ENCODE data around the gene TENM4.

TENM4 gene

DNA sequence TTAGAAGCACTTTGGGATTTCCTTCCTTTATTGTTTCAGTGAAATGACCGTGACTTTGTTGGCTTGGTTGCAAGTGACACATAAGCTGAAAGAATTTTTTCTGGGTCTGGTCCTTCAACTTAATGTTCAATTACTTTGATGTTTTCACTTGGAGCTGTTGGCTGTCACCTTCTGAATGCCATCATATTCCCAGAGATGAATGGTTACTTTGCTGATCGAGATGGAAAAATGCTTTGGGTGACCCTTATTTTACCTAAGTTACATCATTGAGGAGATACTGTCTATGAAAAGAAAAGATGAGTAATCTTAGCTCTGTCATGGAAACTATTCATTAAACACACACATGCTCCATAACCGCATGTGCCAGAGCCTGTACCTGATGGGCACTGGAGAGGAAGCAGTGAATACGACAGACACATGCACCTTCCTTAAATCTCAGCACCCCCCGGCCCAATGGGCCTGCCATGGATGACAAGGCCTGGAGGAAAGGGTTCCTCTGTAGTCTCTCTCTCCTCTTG lies 76.9 kb downstream of the TENM4 start:
- peaks cover 2% of the 10 kb centered on the region for H3K27me3 Mint-ChIP-seq

DNA sequence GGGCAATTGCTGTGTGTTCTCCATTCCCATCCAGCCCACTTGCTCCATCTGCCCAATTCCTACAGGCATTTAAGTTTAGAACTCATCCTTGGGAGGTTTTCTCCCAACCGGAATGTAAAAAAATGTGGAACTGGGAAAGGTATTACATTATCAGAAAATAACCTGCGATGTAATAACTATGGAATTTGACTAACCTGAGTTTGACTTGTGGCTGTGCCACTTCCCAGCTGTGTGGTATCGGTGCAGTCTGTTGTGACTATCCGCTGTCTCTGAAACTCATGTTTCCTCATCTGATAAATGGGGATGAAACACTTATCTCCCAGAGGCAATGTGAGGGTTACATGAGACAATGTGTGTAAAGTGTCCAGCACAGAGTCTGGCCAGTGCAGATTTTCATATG lies 77.6 kb downstream of the TENM4 start:
- no peak overlapping the region for H3K27ac Mint-ChIP-seq
- peaks cover 2% of the 10 kb centered on the region for H3K27me3 Mint-ChIP-seq
- no peaks in the 10 kb centered on the region for H3K4me1 Mint-ChIP-seq
- H3K9me3 Mint-ChIP-seq, result no peaks in the 10 kb centered on the region
- no peaks in the 10 kb centered on the region for H3K36me3 Mint-ChIP-seq
- H3K4me3 Mint-ChIP-seq, result no peak overlapping the region

More for the DNA sequence above, 76.9 kb downstream of the TENM4 start:
- Mint-ChIP-seq H3K4me1 (no peaks in the 10 kb centered on the region), H3K36me3 (no peaks in the 10 kb centered on the region), H3K9me3 (no peaks in the 10 kb centered on the region), H3K27ac (no peak overlapping the region), H3K4me3 (no peak overlapping the region)

DNA sequence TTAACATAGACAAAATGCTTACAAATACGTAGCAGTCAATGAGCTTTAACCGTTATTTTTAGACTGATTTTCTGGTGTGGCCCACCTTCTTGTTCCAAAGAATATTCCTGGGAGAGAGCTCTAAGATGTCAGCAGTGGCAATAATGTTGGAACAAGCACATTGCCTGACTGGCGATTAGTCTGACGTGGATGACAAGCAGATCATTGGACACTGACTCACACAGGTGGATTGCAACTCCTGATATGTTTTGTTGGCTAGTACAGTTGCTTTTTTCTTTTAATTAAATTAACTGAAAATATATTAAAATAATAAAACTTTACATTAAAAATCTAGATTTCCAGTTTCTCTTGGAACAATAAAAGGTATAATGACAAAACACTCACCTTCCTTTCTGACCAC lies 78.0 kb downstream of the TENM4 start:
- no peak overlapping the region for H3K4me3 Mint-ChIP-seq
- H3K9me3 Mint-ChIP-seq, result no peaks in the 10 kb centered on the region
- no peak overlapping the region for H3K27ac Mint-ChIP-seq
- no peaks in the 10 kb centered on the region for H3K36me3 Mint-ChIP-seq
- no peaks in the 10 kb centered on the region for H3K4me1 Mint-ChIP-seq
- H3K27me3 Mint-ChIP-seq, result peaks cover 2% of the 10 kb centered on the region

DNA sequence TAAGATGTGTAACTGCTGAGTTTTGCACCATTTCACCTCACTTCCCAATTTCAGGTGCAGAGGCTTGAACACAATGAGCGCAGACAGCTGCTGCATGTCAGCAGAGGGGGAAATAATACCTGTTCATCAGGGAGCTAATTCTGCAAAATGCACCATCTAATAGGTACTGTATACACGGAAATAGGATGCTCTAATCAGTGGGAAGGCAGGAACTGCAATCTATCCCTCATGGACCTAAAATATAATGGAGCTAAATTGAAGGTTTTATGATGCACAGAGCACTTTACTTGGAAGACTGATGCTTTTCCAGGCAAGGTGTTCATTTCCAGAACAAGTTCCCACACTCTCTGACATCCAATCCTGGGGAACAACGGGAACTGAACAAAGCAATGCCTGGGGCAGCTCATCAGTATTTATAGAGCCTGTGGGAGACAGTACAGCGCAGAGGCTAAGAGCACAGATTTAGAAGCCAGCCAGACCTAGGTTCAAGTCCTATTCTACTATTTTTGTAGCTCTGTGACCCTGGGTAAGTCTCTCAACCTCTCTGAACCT lies 78.5 kb downstream of the TENM4 start:
- Mint-ChIP-seq H3K4me1 (no peaks in the 10 kb centered on the region), H3K36me3 (no peaks in the 10 kb centered on the region), H3K27me3 (peaks cover 2% of the 10 kb centered on the region), H3K4me3 (no peak overlapping the region), H3K27ac (no peak overlapping the region), H3K9me3 (no peaks in the 10 kb centered on the region)

DNA sequence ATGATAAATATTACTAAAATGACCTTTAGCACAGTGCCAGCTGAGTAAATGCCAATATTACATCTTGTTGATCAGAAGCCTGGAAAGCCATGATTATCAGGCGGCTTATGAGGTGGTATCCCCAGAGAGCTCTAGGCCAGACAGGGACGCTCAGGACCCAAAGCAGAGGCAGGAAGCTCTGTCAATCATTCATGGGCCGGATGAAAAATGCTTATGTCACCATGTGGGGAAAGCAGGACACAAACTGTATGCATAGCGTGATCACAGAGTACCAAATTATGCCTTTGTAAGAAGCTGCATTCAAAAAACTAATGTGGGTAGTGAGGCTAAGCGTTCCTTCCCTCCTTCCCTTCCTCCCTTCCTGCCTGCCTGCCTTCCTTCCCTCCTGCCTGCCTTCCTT lies 82.6 kb downstream of the TENM4 start:
- Mint-ChIP-seq H3K4me1 (no peaks in the 10 kb centered on the region), H3K9me3 (no peaks in the 10 kb centered on the region), H3K27me3 (peaks cover 2% of the 10 kb centered on the region)

DNA sequence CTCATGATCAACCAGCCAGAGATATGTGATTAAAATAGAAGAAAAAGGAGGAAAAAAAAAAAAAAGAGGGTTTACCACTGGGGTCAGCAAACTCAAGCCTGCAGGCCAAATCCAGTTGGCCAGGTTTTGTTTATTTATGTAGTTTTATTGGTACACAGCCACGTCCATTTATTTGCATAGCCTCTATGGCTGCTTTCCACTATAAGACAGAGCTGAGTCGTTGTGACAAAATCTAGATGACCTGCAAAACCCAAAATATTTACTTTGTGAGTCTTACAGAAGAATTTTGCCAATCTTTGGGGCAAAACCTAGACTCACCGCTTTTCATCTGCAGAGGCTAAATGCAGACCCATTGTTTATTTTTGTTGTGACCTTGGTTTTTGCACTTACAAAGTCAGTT lies 87.1 kb downstream of the TENM4 start:
- Mint-ChIP-seq H3K4me3 (no peak overlapping the region), H3K36me3 (no peaks in the 10 kb centered on the region), H3K9me3 (no peaks in the 10 kb centered on the region), H3K4me1 (no peaks in the 10 kb centered on the region), H3K27ac (no peak overlapping the region), H3K27me3 (no peaks in the 10 kb centered on the region)

More for the DNA sequence above, 82.6 kb downstream of the TENM4 start:
- Mint-ChIP-seq H3K4me3 (no peak overlapping the region), H3K27ac (no peak overlapping the region), H3K36me3 (no peaks in the 10 kb centered on the region)

DNA sequence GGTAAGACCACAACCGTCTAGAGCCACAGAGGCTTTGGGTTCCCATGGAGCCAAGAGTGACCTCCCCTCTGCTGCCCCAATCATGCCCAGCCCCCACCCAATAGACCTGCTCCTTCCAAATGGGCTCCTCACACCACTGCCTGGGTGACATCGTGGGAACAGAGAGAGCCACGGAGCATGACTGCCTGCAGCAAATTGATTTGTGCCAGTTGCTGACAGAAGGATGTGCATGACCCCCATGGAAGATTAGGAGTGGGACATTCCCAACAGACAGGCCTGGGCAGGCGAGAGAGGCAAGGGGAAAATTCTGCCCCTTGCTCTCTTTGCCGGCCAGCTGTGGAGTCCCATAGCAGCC lies 88.5 kb downstream of the TENM4 start:
- Mint-ChIP-seq H3K9me3 (no peaks in the 10 kb centered on the region), H3K27ac (no peak overlapping the region), H3K4me1 (no peaks in the 10 kb centered on the region), H3K4me3 (no peak overlapping the region), H3K27me3 (no peaks in the 10 kb centered on the region), H3K36me3 (no peaks in the 10 kb centered on the region)

DNA sequence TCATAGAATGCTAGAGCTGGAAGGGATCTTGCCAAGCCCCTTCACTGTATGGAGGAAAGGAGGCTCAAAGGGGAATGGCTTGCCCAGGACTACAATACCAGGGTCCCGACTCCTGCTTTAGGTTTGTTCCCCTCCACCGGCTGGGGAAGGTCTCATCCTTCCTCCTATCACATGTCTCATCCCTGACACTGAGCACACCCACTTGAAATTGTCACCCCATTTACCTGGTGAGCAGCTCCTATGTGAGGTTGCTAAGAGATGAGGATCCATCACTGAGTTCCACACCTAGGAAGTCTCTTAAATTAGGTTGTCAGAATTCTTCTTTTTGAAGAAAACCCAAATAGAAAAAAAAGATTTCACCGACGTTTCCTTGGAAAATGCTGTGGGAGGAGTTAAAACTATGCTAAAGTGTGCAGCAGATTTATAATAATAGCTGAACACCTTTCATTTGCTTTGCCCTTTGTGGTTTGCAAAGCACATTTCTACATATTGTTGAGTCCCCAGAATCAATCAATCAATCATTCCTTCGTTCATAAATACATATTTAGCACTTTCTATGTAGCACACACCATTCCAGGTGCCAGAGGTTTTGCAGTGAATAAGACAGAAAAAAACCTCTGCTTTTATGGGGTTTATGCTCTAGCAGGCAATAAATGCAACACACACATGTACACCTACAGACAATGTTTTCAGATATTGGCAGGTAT lies 91.7 kb downstream of the TENM4 start:
- Mint-ChIP-seq H3K27ac (no peak overlapping the region), H3K9me3 (no peaks in the 10 kb centered on the region), H3K4me1 (no peaks in the 10 kb centered on the region), H3K4me3 (no peak overlapping the region), H3K36me3 (no peaks in the 10 kb centered on the region), H3K27me3 (no peaks in the 10 kb centered on the region)

DNA sequence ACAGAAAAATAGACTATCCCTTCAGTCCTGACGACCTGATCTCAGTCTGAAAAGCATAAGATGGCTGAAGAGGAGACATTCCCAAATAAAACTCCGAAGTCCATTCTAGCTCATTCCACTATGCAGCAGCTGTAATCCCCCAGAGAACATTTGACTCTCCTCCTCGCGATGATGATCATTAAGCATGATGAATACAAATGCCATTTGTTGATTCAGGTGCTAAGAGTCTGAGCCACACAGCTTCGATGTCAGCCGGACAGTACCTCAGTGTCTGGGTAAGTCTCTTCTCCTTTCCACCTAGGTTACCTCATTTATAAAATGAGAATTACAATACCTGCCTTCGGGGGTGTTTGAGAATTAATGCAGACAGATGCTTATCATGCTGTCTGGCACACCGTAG lies 94.8 kb downstream of the TENM4 start:
- H3K4me1 Mint-ChIP-seq, result no peaks in the 10 kb centered on the region
- H3K9me3 Mint-ChIP-seq, result no peaks in the 10 kb centered on the region
- no peaks in the 10 kb centered on the region for H3K36me3 Mint-ChIP-seq
- no peaks in the 10 kb centered on the region for H3K27me3 Mint-ChIP-seq
- no peak overlapping the region for H3K27ac Mint-ChIP-seq
- H3K4me3 Mint-ChIP-seq, result no peak overlapping the region

DNA sequence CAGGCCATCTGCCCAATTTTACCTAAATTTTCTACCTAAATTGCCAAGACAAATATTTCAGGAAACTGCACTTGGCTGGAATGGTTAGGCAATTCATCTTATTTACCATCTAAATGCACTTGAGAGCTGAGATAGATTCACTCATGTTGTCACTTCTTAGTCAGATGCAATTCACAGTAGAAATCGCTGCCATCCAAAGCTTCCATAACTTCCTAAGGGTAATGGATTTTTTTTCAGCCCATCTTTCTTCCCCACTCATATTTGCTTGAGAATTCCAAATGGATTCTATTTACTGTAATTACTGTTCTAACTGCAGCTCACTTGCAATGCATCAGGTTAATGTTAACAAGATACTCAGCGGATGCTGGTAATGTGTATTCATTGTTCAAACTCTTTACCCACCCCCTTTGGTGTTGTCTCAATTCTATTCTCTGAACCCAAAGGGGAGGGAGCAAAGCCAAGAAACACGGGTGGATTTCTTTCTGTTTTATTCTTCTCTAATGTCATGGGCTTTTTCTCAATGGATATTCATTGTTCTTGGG lies 96.0 kb downstream of the TENM4 start:
- no peaks in the 10 kb centered on the region for H3K36me3 Mint-ChIP-seq
- no peaks in the 10 kb centered on the region for H3K9me3 Mint-ChIP-seq
- no peak overlapping the region for H3K4me3 Mint-ChIP-seq
- no peaks in the 10 kb centered on the region for H3K27me3 Mint-ChIP-seq
- no peak overlapping the region for H3K27ac Mint-ChIP-seq
- no peaks in the 10 kb centered on the region for H3K4me1 Mint-ChIP-seq

DNA sequence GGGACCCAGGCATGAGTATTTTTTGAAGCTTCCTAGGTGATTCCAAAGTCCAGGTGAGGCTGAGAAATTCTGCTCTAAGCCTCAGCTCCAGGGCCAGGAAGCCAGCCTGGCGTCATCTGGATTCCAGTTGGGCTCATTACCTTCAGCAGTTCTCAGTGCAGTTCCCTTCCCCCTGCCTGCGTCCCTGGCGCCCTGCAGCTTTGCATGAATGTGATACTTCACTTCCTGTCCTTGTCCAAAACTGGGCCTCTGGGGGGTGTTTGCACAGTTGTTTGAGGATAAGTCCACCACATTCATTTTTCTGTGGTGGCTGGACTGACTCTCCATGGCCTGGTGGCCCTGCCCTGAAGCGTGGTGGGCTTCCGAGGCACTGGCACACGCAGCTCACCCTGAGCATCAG lies 98.1 kb downstream of the TENM4 start:
- Mint-ChIP-seq H3K36me3 (no peaks in the 10 kb centered on the region), H3K27me3 (no peaks in the 10 kb centered on the region), H3K4me3 (no peak overlapping the region), H3K4me1 (no peaks in the 10 kb centered on the region), H3K9me3 (no peaks in the 10 kb centered on the region), H3K27ac (no peak overlapping the region)

DNA sequence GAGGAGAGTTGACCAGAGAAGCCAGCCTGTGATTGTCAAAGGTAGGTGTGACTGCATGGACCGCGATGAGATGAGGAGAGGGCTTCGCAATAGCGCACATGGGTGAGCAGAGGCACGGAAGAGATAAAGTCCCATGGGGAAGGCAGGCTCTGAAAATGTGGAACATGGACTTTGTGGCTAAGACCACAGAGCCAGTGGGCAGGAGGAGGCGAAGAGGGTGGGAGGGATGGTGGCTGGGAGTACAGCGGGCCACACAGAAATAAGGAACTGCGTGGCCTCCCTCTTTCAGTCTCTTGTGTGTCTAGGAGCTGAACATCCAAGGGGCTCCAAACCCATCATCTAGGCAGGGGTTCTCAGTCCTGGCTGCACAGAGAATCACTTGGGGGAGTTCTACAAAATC lies 98.6 kb downstream of the TENM4 start:
- H3K27me3 Mint-ChIP-seq, result no peaks in the 10 kb centered on the region
- H3K4me1 Mint-ChIP-seq, result no peaks in the 10 kb centered on the region
- no peak overlapping the region for H3K4me3 Mint-ChIP-seq
- no peaks in the 10 kb centered on the region for H3K9me3 Mint-ChIP-seq
- H3K36me3 Mint-ChIP-seq, result no peaks in the 10 kb centered on the region
- no peak overlapping the region for H3K27ac Mint-ChIP-seq

DNA sequence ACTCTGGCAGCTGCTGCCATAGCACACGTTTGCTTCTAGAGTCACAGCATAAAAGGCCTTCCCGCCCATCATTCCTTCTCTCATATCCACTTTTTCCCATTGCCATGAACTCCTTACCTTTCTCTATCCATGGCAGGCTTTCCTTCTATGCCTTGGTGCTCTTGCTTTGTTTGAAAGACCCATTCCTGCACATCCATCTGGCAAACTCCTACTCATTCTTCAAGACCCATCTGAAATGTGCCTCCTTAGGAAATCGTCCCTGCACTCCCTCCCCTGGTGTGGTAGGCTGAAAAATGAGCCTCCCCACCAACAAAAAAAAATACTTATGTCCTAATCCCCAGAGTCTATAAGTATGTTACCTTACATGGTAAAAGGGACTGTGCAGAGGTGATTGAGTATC lies 100.3 kb downstream of the TENM4 start:
- H3K36me3 Mint-ChIP-seq, result no peaks in the 10 kb centered on the region
- H3K4me1 Mint-ChIP-seq, result no peaks in the 10 kb centered on the region
- H3K4me3 Mint-ChIP-seq, result no peak overlapping the region
- no peaks in the 10 kb centered on the region for H3K27me3 Mint-ChIP-seq
- no peaks in the 10 kb centered on the region for H3K9me3 Mint-ChIP-seq
- H3K27ac Mint-ChIP-seq, result no peak overlapping the region

DNA sequence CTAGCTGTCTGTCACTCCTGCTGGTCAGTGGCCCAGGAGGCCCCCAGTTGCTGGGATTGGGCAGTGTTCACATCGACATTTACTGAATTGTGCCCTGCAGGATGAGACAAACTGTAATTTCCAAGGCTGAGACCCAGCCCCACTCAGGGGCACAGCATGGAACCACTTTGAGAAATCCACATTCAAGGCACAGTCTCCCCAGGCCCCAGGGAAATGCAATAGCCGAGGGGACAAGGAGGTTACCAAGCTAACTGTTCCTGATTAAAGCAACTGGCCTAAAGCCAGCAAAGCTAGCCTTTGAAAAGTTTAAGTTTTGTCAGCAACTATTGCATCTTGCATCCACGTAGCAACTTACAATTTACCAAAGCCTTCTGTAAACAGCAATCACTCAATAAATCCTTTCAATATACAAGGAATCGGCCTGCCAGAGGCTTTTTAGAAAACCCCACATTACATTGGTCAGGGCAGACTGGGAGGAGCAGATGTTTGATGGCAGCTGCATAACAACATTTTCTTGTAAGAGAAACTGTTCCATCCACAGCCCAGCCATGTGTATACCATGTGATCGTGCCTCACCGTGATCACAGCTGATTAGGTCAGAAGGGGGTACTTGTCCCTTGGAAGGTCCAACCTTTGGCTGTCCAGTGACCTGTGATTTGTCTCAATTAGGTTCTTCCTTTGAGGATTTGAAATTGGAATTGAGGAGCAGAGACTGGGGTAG lies 103.9 kb downstream of the TENM4 start:
- Mint-ChIP-seq H3K27ac (no peak overlapping the region), H3K4me1 (no peaks in the 10 kb centered on the region), H3K36me3 (no peaks in the 10 kb centered on the region), H3K4me3 (no peak overlapping the region), H3K27me3 (peaks cover 3% of the 10 kb centered on the region), H3K9me3 (no peaks in the 10 kb centered on the region)

DNA sequence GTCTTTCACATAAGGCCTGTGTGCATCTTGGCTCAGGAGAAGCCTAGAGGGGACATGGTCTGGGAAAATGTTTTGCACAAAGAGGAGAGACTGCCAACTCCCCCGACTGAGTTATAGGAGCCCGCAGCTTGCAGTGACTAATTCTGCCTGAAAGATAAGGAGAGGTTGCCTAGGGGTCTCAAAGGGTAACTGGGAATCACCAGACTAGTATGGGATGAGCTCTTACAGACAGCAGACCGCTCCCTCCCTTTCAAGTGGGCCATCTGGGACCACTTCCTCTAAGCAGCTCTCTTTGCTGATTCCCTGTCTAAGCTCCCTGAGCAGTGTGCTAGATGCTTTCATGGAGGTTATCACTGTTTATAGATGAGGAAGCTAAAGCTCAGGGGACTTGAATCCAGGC lies 105.1 kb downstream of the TENM4 start:
- Mint-ChIP-seq H3K27ac (no peak overlapping the region), H3K9me3 (no peaks in the 10 kb centered on the region), H3K4me3 (no peak overlapping the region), H3K27me3 (peaks cover 3% of the 10 kb centered on the region), H3K36me3 (no peaks in the 10 kb centered on the region), H3K4me1 (no peaks in the 10 kb centered on the region)

DNA sequence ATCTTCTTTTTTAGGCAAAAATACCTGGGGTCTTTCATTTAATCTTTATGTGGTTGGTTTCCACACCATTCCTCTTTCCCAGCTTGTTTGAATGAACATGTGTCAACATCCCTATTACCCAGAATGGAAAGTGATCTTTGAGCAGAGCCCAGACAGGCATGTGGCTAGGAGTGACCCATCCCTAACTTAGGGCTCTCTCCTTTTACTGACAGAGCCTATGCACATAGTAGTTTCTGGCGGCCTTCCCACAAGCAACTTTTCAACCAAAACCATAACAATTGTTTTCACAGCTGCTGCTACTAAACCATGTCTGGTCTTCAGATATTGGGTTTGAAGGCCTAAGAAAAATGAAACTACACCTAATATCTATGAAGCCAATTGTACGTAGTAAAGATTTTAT lies 107.5 kb downstream of the TENM4 start:
- no peaks in the 10 kb centered on the region for H3K4me1 Mint-ChIP-seq
- no peak overlapping the region for H3K4me3 Mint-ChIP-seq
- H3K36me3 Mint-ChIP-seq, result no peaks in the 10 kb centered on the region
- H3K27me3 Mint-ChIP-seq, result peaks cover 3% of the 10 kb centered on the region
- H3K27ac Mint-ChIP-seq, result no peak overlapping the region
- no peaks in the 10 kb centered on the region for H3K9me3 Mint-ChIP-seq
